ENCODE data around the gene CUX1. TPM values are rescaled to one million over a fixed set of nuclear protein-coding genes. Genes with fewer than 3 reads are reported as not detected.

The CUX1 gene
- total and polyA plus RNA-seq, 2 donors (not counting 1 experiment from before 2014, with no cell fraction given), result 10.8 to 86.5 TPM

DNA sequence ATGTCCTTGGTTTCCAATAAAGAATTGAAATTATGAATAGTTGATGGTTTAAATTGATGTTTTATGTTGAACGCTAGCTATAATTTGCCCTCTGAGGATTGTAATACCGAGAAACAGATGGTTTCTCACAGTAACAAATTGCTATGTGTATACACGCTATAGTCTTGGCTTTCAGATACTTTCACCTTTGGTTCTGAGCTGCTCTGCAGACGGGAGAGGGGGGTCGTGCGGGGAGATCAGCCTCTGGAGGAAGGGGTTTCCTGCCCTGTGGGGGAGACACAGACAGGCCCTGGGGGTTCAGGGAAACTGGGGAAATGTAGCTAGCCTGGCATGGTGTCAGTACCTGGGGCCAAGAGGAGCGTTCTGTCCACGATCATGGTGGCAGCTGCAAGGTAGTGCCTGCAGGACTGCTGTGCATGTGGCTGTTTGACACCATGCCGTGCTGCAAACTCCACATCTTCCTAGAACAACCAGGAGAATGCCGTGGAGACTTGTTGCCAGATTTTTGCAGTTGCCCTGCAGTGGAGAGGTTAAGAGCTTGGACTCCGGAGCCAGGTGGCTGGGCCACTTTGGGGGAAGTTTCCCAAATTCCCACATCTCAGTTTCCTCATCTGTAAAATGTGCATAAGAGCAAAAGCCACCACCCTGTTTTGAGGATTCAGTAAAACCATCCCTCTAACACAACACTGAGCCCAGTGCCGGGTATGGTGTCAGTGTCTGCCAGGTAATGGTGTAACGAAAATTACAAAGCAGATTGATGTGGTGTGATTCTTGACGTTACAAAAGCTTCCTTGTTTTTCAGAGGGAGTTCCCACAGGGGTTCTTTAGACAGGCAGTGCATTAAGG is 167.9 kb downstream of the CUX1 start:
- H2AFZ ChIP-seq (ENCODE audit: insufficient read depth, low read depth, low read length, poor library complexity, severe bottlenecking), result no peak overlapping the region
- H3K27me3 Mint-ChIP-seq, result no peaks in the 10 kb centered on the region
- no peak overlapping the region for H3K4me2 ChIP-seq (replicated peaks; ENCODE audit: low read depth, low read length, poor library complexity, severe bottlenecking)
- ChIA-PET CTCF (no interaction called here), POLR2A (interaction anchor here (0.6 kb wide), 1 partner anchor 66 kb away, joined by 3 read pairs; no protein-coding TSS in a partner anchor)
- peaks cover 37 to 54% of the 10 kb centered on the region in 2 donors for H3K4me1 ChIP-seq (ENCODE audit: control insufficient read depth in 2 of 2, insufficient read depth in 2 of 2, low read length in 2 of 2)
- peaks cover 0 to 8% (median 3%) of the 10 kb centered on the region in 3 donors for H3K9me3 ChIP-seq (ENCODE audit: control extremely low read depth in 1 of 3, control insufficient read depth in 2 of 3, insufficient read depth in 1 of 3, low read length in 2 of 3)
- no peaks in the 10 kb centered on the region for H3K9me3 Mint-ChIP-seq (ENCODE audit: insufficient read depth)
- H3K27ac Mint-ChIP-seq, result no peak overlapping the region
- H3K4me3 ChIP-seq (ENCODE audit: control extremely low read depth in 1 of 5, extremely low read depth in 1 of 5, insufficient read depth in 1 of 5, low read depth in 2 of 5, low read length in 4 of 5), result no peak overlapping the region
- TF ChIP-seq, protein P1, sequence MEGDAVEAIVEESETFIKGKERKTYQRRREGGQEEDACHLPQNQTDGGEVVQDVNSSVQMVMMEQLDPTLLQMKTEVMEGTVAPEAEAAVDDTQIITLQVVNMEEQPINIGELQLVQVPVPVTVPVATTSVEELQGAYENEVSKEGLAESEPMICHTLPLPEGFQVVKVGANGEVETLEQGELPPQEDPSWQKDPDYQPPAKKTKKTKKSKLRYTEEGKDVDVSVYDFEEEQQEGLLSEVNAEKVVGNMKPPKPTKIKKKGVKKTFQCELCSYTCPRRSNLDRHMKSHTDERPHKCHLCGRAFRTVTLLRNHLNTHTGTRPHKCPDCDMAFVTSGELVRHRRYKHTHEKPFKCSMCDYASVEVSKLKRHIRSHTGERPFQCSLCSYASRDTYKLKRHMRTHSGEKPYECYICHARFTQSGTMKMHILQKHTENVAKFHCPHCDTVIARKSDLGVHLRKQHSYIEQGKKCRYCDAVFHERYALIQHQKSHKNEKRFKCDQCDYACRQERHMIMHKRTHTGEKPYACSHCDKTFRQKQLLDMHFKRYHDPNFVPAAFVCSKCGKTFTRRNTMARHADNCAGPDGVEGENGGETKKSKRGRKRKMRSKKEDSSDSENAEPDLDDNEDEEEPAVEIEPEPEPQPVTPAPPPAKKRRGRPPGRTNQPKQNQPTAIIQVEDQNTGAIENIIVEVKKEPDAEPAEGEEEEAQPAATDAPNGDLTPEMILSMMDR (IDR thresholded peaks at IDR 0.05), result no peak
- no peak for TF ChIP-seq EZH2 (IDR thresholded peaks at IDR 0.05; ENCODE audit: borderline replicate concordance, insufficient read depth, low read depth, low read length, poor library complexity, severe bottlenecking)
- H3K79me2 ChIP-seq (ENCODE audit: control insufficient read depth, insufficient read depth, low read length), result peaks cover 26% of the 10 kb centered on the region
- 48% methylated on average over 13 of the region's 14 CpGs for WGBS (ENCODE audit: insufficient coverage)
- no peak overlapping the region for H3K4me3 Mint-ChIP-seq
- H3K36me3 ChIP-seq (replicated peaks in 1 of 2; ENCODE audit: control extremely low read depth in 1 of 2, control insufficient read depth in 1 of 2, extremely low read depth in 1 of 2, insufficient read depth in 2 of 2, low read length in 1 of 2), result no peaks in the 10 kb centered on the region
- H3K9ac ChIP-seq (ENCODE audit: low read length), result no peak overlapping the region
- H3K27me3 ChIP-seq (replicated peaks in 1 of 4; ENCODE audit: control extremely low read depth in 1 of 4, control insufficient read depth in 3 of 4, insufficient read depth in 4 of 4, low read length in 3 of 4), result no peaks in the 10 kb centered on the region
- ATAC-seq (ENCODE audit: low read depth) (no peak), DNase-seq (no peak)
- no peak overlapping the region for H3K27ac ChIP-seq (ENCODE audit: low read length in 2 of 2)
- H3K4me1 Mint-ChIP-seq, result peaks cover 61% of the 10 kb centered on the region
- peaks cover 19% of the 10 kb centered on the region for H4K20me1 ChIP-seq (ENCODE audit: control insufficient read depth, insufficient read depth, low read length, poor library complexity, severe bottlenecking)
- intact Hi-C loops (cut with micrococcal nuclease), result loop anchor here (10.0 kb wide), 1 partner anchor 50 kb away; no protein-coding TSS in a partner anchor
